ENCODE measurements around the gene SMIM44.

GRCh38 chr19:3494559-3494958 is 11.3 kb upstream of the SMIM44 start:
- no peak for TF ChIP-seq POLR2AphosphoS5 (IDR thresholded peaks at IDR 0.05; ENCODE audit: borderline replicate concordance, low read depth, low read length)
- no peak for TF ChIP-seq EZH2 (IDR thresholded peaks at IDR 0.05)
